HFFc6 (cell line): ENCODE measurements around the gene ALG11. TPM values are rescaled to one million over a fixed set of nuclear protein-coding genes. Genes with fewer than 3 reads are reported as not detected.

ENCODE experiments used
- DNase-seq: peaks from one replicate; pipeline ENCODE4 v3.0.0-alpha.2; 2018
- H3K27ac Mint-ChIP-seq: 2 replicates; pipeline ENCODE4 v1.8.0; 2020; ENCODE audit warnings: mild to moderate bottlenecking, mixed read lengths
- H3K27me3 Mint-ChIP-seq: 2 replicates; pipeline ENCODE4 v1.8.0; 2021; ENCODE audit warnings: mild to moderate bottlenecking, moderate library complexity, mixed read lengths; ENCODE audit not compliant: insufficient read depth
- H3K36me3 Mint-ChIP-seq: 2 replicates; pipeline ENCODE4 v1.8.0; 2021; ENCODE audit warnings: low read depth, mixed read lengths
- H3K4me1 Mint-ChIP-seq: 2 replicates; pipeline ENCODE4 v1.8.0; 2020; ENCODE audit warnings: low read depth, mixed read lengths
- H3K4me3 Mint-ChIP-seq: 2 replicates; pipeline ENCODE4 v1.8.0; 2020; ENCODE audit warnings: mild to moderate bottlenecking, moderate library complexity, mixed read lengths
- H3K9me3 Mint-ChIP-seq: 2 replicates; pipeline ENCODE4 v1.8.0; 2020; ENCODE audit warnings: mild to moderate bottlenecking, mixed read lengths
- CTCF ChIP-seq: fragments of 200-600 bp; sonication (generic); IDR thresholded peaks from 2 replicates; pipeline ENCODE4 v1.5.0; 2021; ENCODE audit warnings: antibody characterized with exemption, mild to moderate bottlenecking
- total RNA-seq, 6 experiments: library from RNA; stranded (reverse); fragmentation: NEBNext Ultra II Directional; extraction: Animal tissue kit (Norgen Biotek cat#: 25700); gene quantifications; 2 replicates in 1 of 6; 3 replicates in 5 of 6; pipeline ENCODE4 v1.2.3, GENCODE V29; 2021

Gene ALG11
- total RNA-seq, 6 experiments from 2014 or later: 37.1 to 45.2 (median 41.0) TPM

GRCh38 chr13:52070929-52071523, 58.8 kb downstream of the ALG11 start:
- H3K36me3 Mint-ChIP-seq: peaks cover 12% of the 10 kb centered on the region
- DNase-seq: peak; percentile 42
- H3K4me3 Mint-ChIP-seq: no peak overlapping the region
- no peak overlapping the region for H3K27ac Mint-ChIP-seq
- H3K27me3 Mint-ChIP-seq: peaks cover 3% of the 10 kb centered on the region
- peaks cover 24% of the 10 kb centered on the region for H3K9me3 Mint-ChIP-seq
- peak; percentile 63 for TF ChIP-seq CTCF
- H3K4me1 Mint-ChIP-seq: peaks cover 13% of the 10 kb centered on the region

Other genes with a start within 250 kb of the ALG11 start
- gene DHRS12, start 208.2 kb upstream of the ALG11 start, total RNA-seq: 1 to 10 TPM; 1.9 to 2.7 (median 2.4) TPM
- gene TMEM272, start 167.2 kb upstream of the ALG11 start, total RNA-seq: not detected
- not detected for gene CCDC70, start 150.4 kb upstream of the ALG11 start, total RNA-seq
- 1 to 10 TPM in 4 of 6 experiments, under 1 TPM in 2; 0.81 to 4.8 (median 1.1) TPM for gene ATP7B, start 948 bp upstream of the ALG11 start, total RNA-seq
- 10 to 100 TPM; 14.9 to 20.3 (median 17.5) TPM for gene UTP14C, start 12.3 kb downstream of the ALG11 start, total RNA-seq
- gene NEK5, start 116.7 kb downstream of the ALG11 start, total RNA-seq: not detected
- gene NEK3, start 147.2 kb downstream of the ALG11 start, total RNA-seq: 1 to 10 TPM; 5.0 to 9.9 (median 7.8) TPM